OCI-LY1 (cell line): ENCODE measurements around the gene RFX1.

Source experiments
- EZH2 ChIP-seq: fragments of 200-600 bp; sonication (generic), shearing (Covaris generic); IDR thresholded peaks from 2 replicates; pipeline ENCODE4 v1.8.0; 2017; ENCODE audit warnings: borderline replicate concordance, mixed run types, mild to moderate bottlenecking, antibody characterized with exemption, low read length, moderate library complexity, mixed read lengths
- TF ChIP-seq, protein P1 (sequence below): fragments of 200-600 bp; sonication (generic), shearing (Covaris generic); IDR thresholded peaks from 2 replicates; pipeline ENCODE4 v1.5.1; 2017; ENCODE audit warnings: mild to moderate bottlenecking, antibody characterized with exemption, low read length, moderate library complexity, mixed read lengths

DNA sequence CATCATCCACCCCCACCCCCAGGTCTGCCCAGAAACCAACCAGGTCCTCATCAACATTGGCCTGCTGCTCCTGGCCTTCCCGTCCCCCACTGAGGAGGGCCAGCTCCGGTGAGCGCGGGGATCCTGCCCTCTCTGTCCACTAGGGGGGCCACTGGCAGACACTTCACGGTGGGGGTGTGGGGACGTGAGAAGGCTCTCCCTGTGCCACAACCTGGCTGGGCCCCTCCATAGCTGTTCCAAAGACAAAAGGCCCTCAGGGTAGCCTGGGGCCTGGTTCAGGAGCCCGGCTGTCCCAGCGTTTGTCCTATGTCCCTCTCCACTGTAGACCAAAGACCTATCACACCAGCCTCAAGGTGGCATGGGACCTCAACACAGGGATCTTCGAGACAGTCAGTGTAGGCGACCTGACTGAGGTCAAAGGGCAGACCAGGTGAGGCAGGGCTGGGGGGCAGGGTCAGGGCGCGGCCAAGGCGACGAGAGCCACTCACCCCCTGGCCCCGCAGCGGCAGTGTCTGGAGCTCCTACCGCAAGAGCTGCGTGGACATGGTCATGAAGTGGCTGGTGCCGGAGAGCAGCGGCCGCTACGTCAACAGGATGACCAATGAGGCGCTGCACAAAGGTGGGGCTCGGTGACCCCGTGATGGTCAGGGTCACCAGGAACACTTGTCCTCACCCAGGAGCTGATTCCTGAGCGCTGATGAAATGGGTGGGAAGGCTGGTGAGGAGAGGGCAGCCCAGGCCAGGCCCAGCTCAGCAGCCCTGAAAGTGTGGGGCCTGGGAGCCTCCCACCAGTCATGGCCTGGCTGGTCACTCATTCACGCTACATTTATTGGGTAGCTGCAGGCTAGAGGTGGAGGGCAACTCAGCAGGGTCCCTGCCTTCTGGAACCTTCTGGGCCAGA, 45.9 kb downstream of the RFX1 start:
- TF ChIP-seq EZH2 = no peak
- TF ChIP-seq, protein P1, sequence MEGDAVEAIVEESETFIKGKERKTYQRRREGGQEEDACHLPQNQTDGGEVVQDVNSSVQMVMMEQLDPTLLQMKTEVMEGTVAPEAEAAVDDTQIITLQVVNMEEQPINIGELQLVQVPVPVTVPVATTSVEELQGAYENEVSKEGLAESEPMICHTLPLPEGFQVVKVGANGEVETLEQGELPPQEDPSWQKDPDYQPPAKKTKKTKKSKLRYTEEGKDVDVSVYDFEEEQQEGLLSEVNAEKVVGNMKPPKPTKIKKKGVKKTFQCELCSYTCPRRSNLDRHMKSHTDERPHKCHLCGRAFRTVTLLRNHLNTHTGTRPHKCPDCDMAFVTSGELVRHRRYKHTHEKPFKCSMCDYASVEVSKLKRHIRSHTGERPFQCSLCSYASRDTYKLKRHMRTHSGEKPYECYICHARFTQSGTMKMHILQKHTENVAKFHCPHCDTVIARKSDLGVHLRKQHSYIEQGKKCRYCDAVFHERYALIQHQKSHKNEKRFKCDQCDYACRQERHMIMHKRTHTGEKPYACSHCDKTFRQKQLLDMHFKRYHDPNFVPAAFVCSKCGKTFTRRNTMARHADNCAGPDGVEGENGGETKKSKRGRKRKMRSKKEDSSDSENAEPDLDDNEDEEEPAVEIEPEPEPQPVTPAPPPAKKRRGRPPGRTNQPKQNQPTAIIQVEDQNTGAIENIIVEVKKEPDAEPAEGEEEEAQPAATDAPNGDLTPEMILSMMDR = no peak
